Loucy (cell line): ENCODE data around the gene TACR1.

Source experiments
- EZH2phosphoT487 ChIP-seq: fragments of 200-600 bp; IDR thresholded peaks from 2 replicates; pipeline ENCODE4 v1.6.1; 2018; ENCODE audit warnings: antibody characterized with exemption, mild to moderate bottlenecking, moderate library complexity, borderline replicate concordance
- TF ChIP-seq, protein P1 (sequence below): fragments of 200-600 bp; sonication (generic); conservative IDR thresholded peaks from 2 replicates; pipeline ENCODE4 v1.5.1; 2014; ENCODE audit warnings: mild to moderate bottlenecking, antibody characterized with exemption, low read length

DNA sequence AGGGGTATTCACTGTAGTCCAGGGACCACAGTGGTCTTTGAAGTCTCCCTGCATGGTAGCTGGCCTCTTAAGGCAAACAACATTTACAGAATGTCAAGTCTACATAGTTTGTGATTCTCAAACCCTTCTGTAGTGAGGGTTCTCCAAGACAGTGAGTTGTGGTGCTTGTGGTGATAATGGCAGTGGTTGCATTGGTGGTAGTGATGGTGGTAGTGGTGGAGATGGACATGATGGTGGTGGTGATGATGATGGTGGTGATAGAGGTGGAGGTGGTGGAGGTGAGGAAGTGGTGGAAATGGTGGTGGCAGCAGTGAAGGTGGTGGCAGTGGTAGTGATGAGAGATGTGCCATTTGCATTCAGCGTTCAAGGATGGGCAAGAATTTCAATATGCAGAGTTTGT is 104.9 kb downstream of the TACR1 start:
- TF ChIP-seq, protein P1, sequence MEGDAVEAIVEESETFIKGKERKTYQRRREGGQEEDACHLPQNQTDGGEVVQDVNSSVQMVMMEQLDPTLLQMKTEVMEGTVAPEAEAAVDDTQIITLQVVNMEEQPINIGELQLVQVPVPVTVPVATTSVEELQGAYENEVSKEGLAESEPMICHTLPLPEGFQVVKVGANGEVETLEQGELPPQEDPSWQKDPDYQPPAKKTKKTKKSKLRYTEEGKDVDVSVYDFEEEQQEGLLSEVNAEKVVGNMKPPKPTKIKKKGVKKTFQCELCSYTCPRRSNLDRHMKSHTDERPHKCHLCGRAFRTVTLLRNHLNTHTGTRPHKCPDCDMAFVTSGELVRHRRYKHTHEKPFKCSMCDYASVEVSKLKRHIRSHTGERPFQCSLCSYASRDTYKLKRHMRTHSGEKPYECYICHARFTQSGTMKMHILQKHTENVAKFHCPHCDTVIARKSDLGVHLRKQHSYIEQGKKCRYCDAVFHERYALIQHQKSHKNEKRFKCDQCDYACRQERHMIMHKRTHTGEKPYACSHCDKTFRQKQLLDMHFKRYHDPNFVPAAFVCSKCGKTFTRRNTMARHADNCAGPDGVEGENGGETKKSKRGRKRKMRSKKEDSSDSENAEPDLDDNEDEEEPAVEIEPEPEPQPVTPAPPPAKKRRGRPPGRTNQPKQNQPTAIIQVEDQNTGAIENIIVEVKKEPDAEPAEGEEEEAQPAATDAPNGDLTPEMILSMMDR, result no peak
- no peak for TF ChIP-seq EZH2phosphoT487
